Body of pancreas (tissue), 4 donors: ENCODE results near the gene RASGRF2. TPM values are rescaled to one million over a fixed set of nuclear protein-coding genes. Genes with fewer than 3 reads are reported as not detected.

Experiments
- ATAC-seq: fragments of 150-250 bp; one replicate; pipeline ENCODE4 v1.9.1; 2016
- DNase-seq, 4 donors: peaks; one replicate each; pipeline ENCODE4 v3.0.0-alpha.2; 2019
- H3K27ac ChIP-seq, 4 donors: fragments of 200-600 bp; sonication (generic); 1 replicate in 3 of 4; 2 replicates in 1 of 4; pipeline versions ENCODE4 v1.5.1 to v1.6.1; 2016 to 2019; ENCODE audit warnings: mild to moderate bottlenecking in 1 of 4, mixed read lengths in 1 of 4, moderate library complexity in 1 of 4
- H3K27me3 ChIP-seq, 2 donors: fragments of 200-600 bp; sonication (generic); one replicate each; pipeline ENCODE4 v1.6.0; 2016; ENCODE audit warnings: mild to moderate bottlenecking in 1 of 2
- H3K36me3 ChIP-seq, 2 donors: fragments of 200-600 bp; sonication (generic); replicated peaks in 1 of 2; 2 replicates each; pipeline ENCODE4 v1.5.1; 2016; ENCODE audit warnings: low read depth in 2 of 2; ENCODE audit not compliant: insufficient read depth in 1 of 2
- H3K4me1 ChIP-seq: fragments of 200-600 bp; sonication (generic); one replicate; pipeline ENCODE4 v1.6.0; 2016
- H3K4me3 ChIP-seq, 2 donors: fragments of 200-600 bp; sonication (generic); 1 replicate in 1 of 2; 2 replicates in 1 of 2; pipeline ENCODE4 v1.5.1; 2016 to 2019
- H3K9me3 ChIP-seq, 3 donors: fragments of 200-600 bp; sonication (generic); 1 replicate in 2 of 3; 2 replicates in 1 of 3; pipeline ENCODE4 v1.5.1; 2016
- CTCF ChIP-seq, 7 experiments: fragments of 450-650 bp in 4 of 7; fragments of 200-600 bp in 3 of 7; sonication (generic) in 3 of 7; IDR thresholded peaks; one replicate each; pipeline ENCODE4 v1.5.1; 2016 to 2019; ENCODE audit warnings: antibody characterized with exemption in 7 of 7
- POLR2A ChIP-seq, 3 donors: fragments of 450-650 bp; IDR thresholded peaks; one replicate each; pipeline ENCODE4 v1.6.1; 2016; ENCODE audit warnings: antibody characterized with exemption in 3 of 3, mild to moderate bottlenecking in 2 of 3
- WGBS, 2 donors: methylation state at CpG; one replicate each; pipeline ENCODE4 v1.1.5; 2017; 5-methylcytosine and 5-hydroxymethylcytosine counted together
- intact Hi-C: fragments of 100-400 bp; cut with DNase I; formaldehyde crosslinking; loops from one replicate; pipeline ENCODE4 v1.15.1; 2023
- total RNA-seq, 2 donors: library from RNA; depleted of rRNA; stranded (reverse); fragments of >200 nt; gene quantifications; one replicate each; pipeline ENCODE4 v1.1.0, GENCODE V29; 2016

RASGRF2 gene
- total RNA-seq, 2 donors from 2014 or later = 1.6 to 3.6 TPM

- ATAC-seq (no peak), DNase-seq (no peak)
- H3K9me3 ChIP-seq = no peaks in the 10 kb centered on the region
- H3K4me1 ChIP-seq = no peaks in the 10 kb centered on the region
- intact Hi-C loops = no loop called here
- 80 to 84% methylated on average over 4 of the region's 4 CpGs for WGBS, 2 donors
- no peaks in the 10 kb centered on the region for H3K36me3 ChIP-seq
- no peak overlapping the region for H3K4me3 ChIP-seq
- no peak overlapping the region for H3K27ac ChIP-seq
- no peaks in the 10 kb centered on the region for H3K27me3 ChIP-seq
- no peak for TF ChIP-seq CTCF (IDR thresholded peaks at IDR 0.05)
- TF ChIP-seq POLR2A (IDR thresholded peaks at IDR 0.05) = no peak
Measured at GRCh38 chr5:80934751-80935150, 25.4 kb upstream of the RASGRF2 start.

- H3K27me3 ChIP-seq = no peaks in the 10 kb centered on the region
- no peak for TF ChIP-seq POLR2A (IDR thresholded peaks at IDR 0.05)
- TF ChIP-seq CTCF (IDR thresholded peaks at IDR 0.05) = no peak
- WGBS, 2 donors = 34 to 35% methylated on average over 3 of the region's 3 CpGs
- no peaks in the 10 kb centered on the region for H3K36me3 ChIP-seq
- no peaks in the 10 kb centered on the region for H3K9me3 ChIP-seq
- no peak overlapping the region for H3K27ac ChIP-seq
- intact Hi-C loops = no loop called here
- no peak for ATAC-seq
- DNase-seq = no peak
- no peak overlapping the region for H3K4me3 ChIP-seq
- H3K4me1 ChIP-seq = no peaks in the 10 kb centered on the region
Measured at GRCh38 chr5:80935811-80936385, 24.3 kb upstream of the RASGRF2 start.

- Histone ChIP-seq H3K9me3 (no peaks in the 10 kb centered on the region), H3K36me3 (no peaks in the 10 kb centered on the region), H3K27ac (no peak overlapping the region), H3K4me1 (no peaks in the 10 kb centered on the region), H3K27me3 (no peaks in the 10 kb centered on the region), H3K4me3 (no peak overlapping the region)
- no peak for TF ChIP-seq CTCF (IDR thresholded peaks at IDR 0.05)
- TF ChIP-seq POLR2A (IDR thresholded peaks at IDR 0.05) = no peak
- DNase-seq (no peak), ATAC-seq (no peak)
- WGBS, 2 donors = 74 to 81% methylated on average over 3 of the region's 3 CpGs
- intact Hi-C loops = no loop called here
Measured at GRCh38 chr5:80936881-80937280, 23.3 kb upstream of the RASGRF2 start.

- 72 to 75% methylated on average over 9 of the region's 9 CpGs for WGBS, 2 donors
- Histone ChIP-seq H3K4me1 (no peaks in the 10 kb centered on the region), H3K36me3 (no peaks in the 10 kb centered on the region), H3K27me3 (no peaks in the 10 kb centered on the region), H3K27ac (no peak overlapping the region), H3K9me3 (no peaks in the 10 kb centered on the region), H3K4me3 (no peak overlapping the region)
- TF ChIP-seq POLR2A (IDR thresholded peaks at IDR 0.05) (no peak), CTCF (IDR thresholded peaks at IDR 0.05) (no peak)
- DNase-seq (no peak), ATAC-seq (no peak)
- intact Hi-C loops = no loop called here
Measured at GRCh38 chr5:80937584-80938356, 22.4 kb upstream of the RASGRF2 start.

- intact Hi-C loops = no loop called here
- ATAC-seq (no peak), DNase-seq (no peak)
- Histone ChIP-seq H3K4me3 (no peak overlapping the region), H3K27me3 (no peaks in the 10 kb centered on the region), H3K36me3 (no peaks in the 10 kb centered on the region), H3K4me1 (no peaks in the 10 kb centered on the region), H3K9me3 (no peaks in the 10 kb centered on the region), H3K27ac (no peak overlapping the region)
- WGBS, 2 donors = 75 to 86% methylated on average over 1 of the region's 1 CpG
- TF ChIP-seq POLR2A (IDR thresholded peaks at IDR 0.05) (no peak), CTCF (IDR thresholded peaks at IDR 0.05) (no peak)
Measured at GRCh38 chr5:80941496-80941895, 18.7 kb upstream of the RASGRF2 start.
